Measurements from ENCODE around the gene NETO2.
"Not testable (repeated sequence)": the region's sequence is repeated elsewhere in the genome, so short reads cannot be mapped to it uniquely, and the experiment has no call there.

Gene NETO2

GRCh38 chr16:47143677-47144558 is at the start of gene NETO2:
TSS of gene NETO2 (minus strand) at chr16:47143945. CDS start at chr16:47143612, 333 bp downstream.
- Mint-ChIP-seq H3K27ac (peak within 1 kb of the TSS; percentile 43), H3K9me3 (no peaks in the 10 kb centered on the region), H3K27me3 (peaks cover 36% of the 10 kb centered on the region), H3K36me3 (no peaks in the 10 kb centered on the region), H3K4me3 (peak within 1 kb of the TSS; percentile 70), H3K4me1 (peaks cover 20% of the 10 kb centered on the region)
- CTCF ChIA-PET, result interaction anchor here (0.6 to 5.1 kb wide), 23 partner anchors 13 to 1021 kb away, joined by 3 to 41 read pairs (median 3); partner anchors contain the start of genes ITFG1 and PHKB
- peak; percentile 71 for DNase-seq

- CTCF ChIA-PET, result no interaction called here
Measured at GRCh38 chr16:47182318-47182717, 38.6 kb upstream of the NETO2 start.

GRCh38 chr16:47181066-47181465 is 37.3 kb upstream of the NETO2 start:
- H3K36me3 Mint-ChIP-seq, H3K27ac Mint-ChIP-seq, H3K4me1 Mint-ChIP-seq, H3K4me3 Mint-ChIP-seq, H3K27me3 Mint-ChIP-seq, CTCF ChIA-PET, H3K9me3 Mint-ChIP-seq, DNase-seq: not testable (repeated sequence)

More at GRCh38 chr16:47182318-47182717, 38.6 kb upstream of the NETO2 start:
- Mint-ChIP-seq H3K4me1 (no peaks in the 10 kb centered on the region), H3K4me3 (no peak overlapping the region), H3K27me3 (no peaks in the 10 kb centered on the region), H3K9me3 (no peaks in the 10 kb centered on the region), H3K27ac (no peak overlapping the region), H3K36me3 (peaks cover 5% of the 10 kb centered on the region)
- no peak for DNase-seq

- no peaks in the 10 kb centered on the region for H3K9me3 Mint-ChIP-seq
- no peak overlapping the region for H3K27ac Mint-ChIP-seq
Measured at GRCh38 chr16:47180073-47180472, 36.3 kb upstream of the NETO2 start.

GRCh38 chr16:47175152-47175551 is 31.4 kb upstream of the NETO2 start:
- H3K27ac Mint-ChIP-seq, result no peak overlapping the region
- H3K4me1 Mint-ChIP-seq, result no peaks in the 10 kb centered on the region
- CTCF ChIA-PET, result interaction anchor here (1.2 kb wide), 1 partner anchor 13 kb away, joined by 3 read pairs; no protein-coding TSS in a partner anchor
- no peaks in the 10 kb centered on the region for H3K27me3 Mint-ChIP-seq
- DNase-seq, result no peak
- H3K4me3 Mint-ChIP-seq, result no peak overlapping the region
- H3K36me3 Mint-ChIP-seq, result no peaks in the 10 kb centered on the region
- no peaks in the 10 kb centered on the region for H3K9me3 Mint-ChIP-seq

More at GRCh38 chr16:47180073-47180472, 36.3 kb upstream of the NETO2 start:
- no peak for DNase-seq
- H3K27me3 Mint-ChIP-seq, result no peaks in the 10 kb centered on the region
- CTCF ChIA-PET, result no interaction called here
- no peak overlapping the region for H3K4me3 Mint-ChIP-seq
- H3K36me3 Mint-ChIP-seq, result peaks cover 5% of the 10 kb centered on the region
- no peaks in the 10 kb centered on the region for H3K4me1 Mint-ChIP-seq

- no peaks in the 10 kb centered on the region for H3K27me3 Mint-ChIP-seq
- H3K9me3 Mint-ChIP-seq, result no peaks in the 10 kb centered on the region
- CTCF ChIA-PET, result interaction anchor here (1.2 kb wide), 1 partner anchor 19 kb away, joined by 3 read pairs; the partner anchor contains the start of gene NETO2
- no peaks in the 10 kb centered on the region for H3K36me3 Mint-ChIP-seq
- no peaks in the 10 kb centered on the region for H3K4me1 Mint-ChIP-seq
- no peak overlapping the region for H3K27ac Mint-ChIP-seq
- H3K4me3 Mint-ChIP-seq, result no peak overlapping the region
- DNase-seq, result no peak
Measured at GRCh38 chr16:47162670-47163420, 19.1 kb upstream of the NETO2 start.

- Mint-ChIP-seq H3K4me3 (no peak overlapping the region), H3K4me1 (no peaks in the 10 kb centered on the region), H3K36me3 (peaks cover 7% of the 10 kb centered on the region), H3K9me3 (no peaks in the 10 kb centered on the region), H3K27ac (no peak overlapping the region), H3K27me3 (no peaks in the 10 kb centered on the region)
- CTCF ChIA-PET, result interaction anchor here (0.7 to 0.8 kb wide), 2 partner anchors 14 to 18 kb away, joined by 3 read pairs; partner anchors contain the start of gene NETO2
- DNase-seq, result no peak
Measured at GRCh38 chr16:47161464-47161863, 17.7 kb upstream of the NETO2 start.

- no peaks in the 10 kb centered on the region for H3K4me1 Mint-ChIP-seq
- no peaks in the 10 kb centered on the region for H3K9me3 Mint-ChIP-seq
- CTCF ChIA-PET, result no interaction called here
- H3K4me3 Mint-ChIP-seq, result no peak overlapping the region
- DNase-seq, result no peak
- peaks cover 8% of the 10 kb centered on the region for H3K36me3 Mint-ChIP-seq
- no peaks in the 10 kb centered on the region for H3K27me3 Mint-ChIP-seq
- H3K27ac Mint-ChIP-seq, result no peak overlapping the region
Measured at GRCh38 chr16:47160422-47160821, 16.7 kb upstream of the NETO2 start.

- no peak for DNase-seq
- no peaks in the 10 kb centered on the region for H3K27me3 Mint-ChIP-seq
- CTCF ChIA-PET, result no interaction called here
Measured at GRCh38 chr16:47158992-47159391, 15.2 kb upstream of the NETO2 start.

GRCh38 chr16:47156680-47157215 is 13.0 kb upstream of the NETO2 start:
- H3K27ac Mint-ChIP-seq, result no peak overlapping the region
- CTCF ChIA-PET, result no interaction called here
- no peaks in the 10 kb centered on the region for H3K27me3 Mint-ChIP-seq
- H3K4me1 Mint-ChIP-seq, result no peaks in the 10 kb centered on the region
- peaks cover 2% of the 10 kb centered on the region for H3K9me3 Mint-ChIP-seq
- peaks cover 27% of the 10 kb centered on the region for H3K36me3 Mint-ChIP-seq
- no peak overlapping the region for H3K4me3 Mint-ChIP-seq
- no peak for DNase-seq

More at GRCh38 chr16:47158992-47159391, 15.2 kb upstream of the NETO2 start:
- Mint-ChIP-seq H3K27ac (no peak overlapping the region), H3K9me3 (no peaks in the 10 kb centered on the region), H3K4me3 (no peak overlapping the region), H3K36me3 (peaks cover 8% of the 10 kb centered on the region), H3K4me1 (no peaks in the 10 kb centered on the region)

- H3K4me3 Mint-ChIP-seq, H3K4me1 Mint-ChIP-seq, H3K9me3 Mint-ChIP-seq, DNase-seq, CTCF ChIA-PET, H3K27me3 Mint-ChIP-seq, H3K27ac Mint-ChIP-seq: not testable (repeated sequence)
- H3K36me3 Mint-ChIP-seq, result peaks cover 36% of the 10 kb centered on the region
Measured at GRCh38 chr16:47152501-47152900, 8.8 kb upstream of the NETO2 start.

- H3K27me3 Mint-ChIP-seq, result peaks cover 15% of the 10 kb centered on the region
- CTCF ChIA-PET, result interaction anchor here (0.6 to 1.9 kb wide), 2 partner anchors 8 to 402 kb away, joined by 4 to 8 read pairs; no protein-coding TSS in a partner anchor
- H3K9me3 Mint-ChIP-seq, result peaks cover 2% of the 10 kb centered on the region
- H3K36me3 Mint-ChIP-seq, result peaks cover 28% of the 10 kb centered on the region
- peaks cover 8% of the 10 kb centered on the region for H3K4me1 Mint-ChIP-seq
- no peak overlapping the region for H3K27ac Mint-ChIP-seq
- peak; percentile 38 for DNase-seq
- H3K4me3 Mint-ChIP-seq, result no peak overlapping the region
Measured at GRCh38 chr16:47150067-47150466, 6.3 kb upstream of the NETO2 start.

- Mint-ChIP-seq H3K9me3 (no peaks in the 10 kb centered on the region), H3K27me3 (peaks cover 36% of the 10 kb centered on the region), H3K4me1 (peaks cover 20% of the 10 kb centered on the region), H3K36me3 (no peaks in the 10 kb centered on the region), H3K27ac (no peak overlapping the region), H3K4me3 (peak overlapping the region; percentile 70)
- DNase-seq, result no peak
- CTCF ChIA-PET, result interaction anchor here (1.0 to 5.1 kb wide), 8 partner anchors 18 to 1021 kb away, joined by 3 to 41 read pairs (median 6); partner anchors contain the start of genes ITFG1 and PHKB
Measured at GRCh38 chr16:47144559-47144877, 773 bp upstream of the NETO2 start.

Data from activated naive CD4-positive, alpha-beta T cell treated with anti-CD3 and anti-CD28 coated beads, Interleukin-2, amount 10 ng/mL, durations not matched to agents 7 days and 5 days (primary cell).